GM12878 (cell line): Measurements from ENCODE around the gene CALHM2. TPM values are rescaled to one million over a fixed set of nuclear protein-coding genes. Genes with fewer than 3 reads are reported as not detected.

Experiments used
- ATAC-seq: fragments of 200-7000 bp; cut with Tn5 transposase; 3 replicates; pipeline ENCODE4 v1.9.1; 2020; ENCODE audit warnings: mild to moderate bottlenecking, moderate library complexity
- BruUV-seq: library from RNA; stranded (reverse); fragments of 400-500 nt; replicated peaks from 2 replicates; lab custom pipeline; 2021; lab: Mats Ljungman, UMichigan
- CTCF ChIA-PET: fragments of 300-600 bp; sonication (Branson Sonifier 250); formaldehyde crosslinking; extraction: SDS; loops from one replicate; lab custom pipeline; 2021; ENCODE audit warnings: inconsistent platforms; lab: Yijun Ruan, JAX
- POLR2A ChIA-PET: fragments of 350-600 bp; formaldehyde crosslinking; extraction: SDS; loops from one replicate; lab custom pipeline; 2021; ENCODE audit warnings: inconsistent platforms; lab: Charles Lee
- RAD21 ChIA-PET: fragments of 300-600 bp; sonication (Branson Sonifier 250); formaldehyde crosslinking; loops from one replicate; lab custom pipeline; 2023; ENCODE audit warnings: antibody characterized with exemption; ENCODE audit not compliant: unreplicated experiment; lab: Charles Lee
- SMC1A ChIA-PET: fragments of 300-600 bp; sonication (Branson Sonifier 250); formaldehyde crosslinking; loops from one replicate; lab custom pipeline; 2023; ENCODE audit not compliant: unreplicated experiment, uncharacterized antibody; lab: Charles Lee
- DNase-seq: peaks from one replicate; pipeline ENCODE4 v3.0.0-alpha.2; 2011; ENCODE audit warnings: low read depth, low spot score
- FAIRE-seq: peaks from 3 replicates; lab custom pipeline; 2011; peaks lifted over from hg19 to GRCh38; lab: Jason Lieb, UNC
- H2AFZ ChIP-seq: 2 replicates; pipeline ENCODE4 v1.6.0; 2011; ENCODE audit warnings: low read depth, low read length, control low read depth; ENCODE audit not compliant: control insufficient read depth
- H3K27ac ChIP-seq: 2 replicates; pipeline ENCODE4 v1.5.1; 2011; ENCODE audit warnings: control low read depth; ENCODE audit not compliant: control insufficient read depth, insufficient read depth
- H3K27me3 ChIP-seq, 2 experiments: replicated peaks in 1 of 2; 2 replicates each; pipeline versions ENCODE4 v1.6.0 to v1.6.1; 2011; ENCODE audit warnings: low read length in 1 of 2; ENCODE audit not compliant: control insufficient read depth in 2 of 2, insufficient read depth in 2 of 2
- H3K36me3 ChIP-seq, 2 experiments: 2 replicates each; pipeline ENCODE4 v1.5.1; 2011; ENCODE audit warnings: low read length in 1 of 2; ENCODE audit not compliant: control insufficient read depth in 2 of 2, insufficient read depth in 2 of 2
- H3K4me1 ChIP-seq: 2 replicates; pipeline ENCODE4 v1.6.1; 2011; ENCODE audit warnings: mild to moderate bottlenecking, low read length, moderate library complexity, mixed read lengths; ENCODE audit not compliant: control insufficient read depth, insufficient read depth
- H3K4me2 ChIP-seq: 2 replicates; pipeline ENCODE4 v1.6.0; 2011; ENCODE audit warnings: control low read depth; ENCODE audit not compliant: control insufficient read depth, insufficient read depth
- H3K4me3 ChIP-seq: fragments of 200-600 bp; sonication (generic); 2 replicates; pipeline ENCODE4 v1.5.1; 2016
- H3K79me2 ChIP-seq: 2 replicates; pipeline ENCODE4 v1.6.0; 2011; ENCODE audit warnings: low read length; ENCODE audit not compliant: control insufficient read depth, insufficient read depth
- H3K9ac ChIP-seq: 2 replicates; pipeline ENCODE4 v1.8.0; 2011; ENCODE audit warnings: low read length, control low read depth, mixed read lengths; ENCODE audit not compliant: control insufficient read depth, insufficient read depth
- H3K9me3 ChIP-seq: replicated peaks from 3 replicates; pipeline ENCODE4 v1.5.1; 2011; ENCODE audit warnings: mild to moderate bottlenecking, low read length; ENCODE audit not compliant: control insufficient read depth, insufficient read depth
- H4K20me1 ChIP-seq: 2 replicates; pipeline ENCODE4 v1.6.0; 2011; ENCODE audit not compliant: control insufficient read depth, insufficient read depth
- CHD4 ChIP-seq: fragments of 200-600 bp; sonication (generic); IDR thresholded peaks from 2 replicates; pipeline ENCODE4 v1.6.1; 2016; ENCODE audit warnings: mild to moderate bottlenecking
- CREM ChIP-seq: IDR thresholded peaks from 2 replicates; pipeline ENCODE4 v1.6.1; 2014; ENCODE audit warnings: antibody characterized with exemption, low read depth
- DPF2 ChIP-seq: fragments of 450-650 bp; IDR thresholded peaks from 2 replicates; pipeline ENCODE4 v1.6.1; 2017; ENCODE audit warnings: mild to moderate bottlenecking
- HDAC2 ChIP-seq: fragments of 200-600 bp; sonication (generic); IDR thresholded peaks from 2 replicates; pipeline ENCODE4 v1.6.1; 2017
- PML ChIP-seq: IDR thresholded peaks from 2 replicates; pipeline ENCODE4 v1.6.1; 2012; ENCODE audit warnings: low read length, inconsistent platforms
- WGBS: methylation state at CpG from one replicate; pipeline ENCODE4 v1.1.6; 2016; ENCODE audit warnings: low lambda C conversion rate; ENCODE audit not compliant: insufficient replicate concordance, insufficient coverage; ENCODE audit errors: missing lambda C conversion rate; 5-methylcytosine and 5-hydroxymethylcytosine counted together
- in situ Hi-C: fragments of 300-500 bp; cut with MboI; formaldehyde crosslinking; loops from 9 replicates; pipeline ENCODE4 v1.14.3; 2018; ENCODE audit warnings: mixed read lengths
- intact Hi-C: fragments of 100-400 bp; cut with micrococcal nuclease; formaldehyde crosslinking; loops from one replicate; pipeline ENCODE4 v1.14.2; 2022; ENCODE audit not compliant: unreplicated experiment
- polyA plus RNA-seq, 11 experiments: library from polyadenylated mRNA; depleted of rRNA in 4 of 11; unstranded in 6 of 11; stranded (reverse) in 5 of 11; fragments of >200 nt; fragmentation: Nextera tagmentation in 4 of 11; fragmentation: Illumina TruSeq in 1 of 11; extraction: Ambion mirVana in 4 of 11; extraction: Trizol in 1 of 11; gene quantifications; 1 replicate in 1 of 11; 2 replicates in 10 of 11; pipeline versions ENCODE4 v1.2.1 to v1.2.3, GENCODE V29; 2011 to 2016; ENCODE audit warnings: inconsistent platforms in 2 of 11, missing spikeins in 2 of 11, low read depth in 1 of 11
- total RNA-seq, 4 experiments: library from RNA; depleted of rRNA in 3 of 4; stranded (reverse); fragments of >200 nt in 3 of 4; fragmentation: Illumina TruSeq in 1 of 4; extraction: Trizol in 1 of 4; gene quantifications; 2 replicates each; pipeline versions ENCODE4 v1.2.1 to v1.2.3, GENCODE V29; 2013 to 2021
- TF ChIP-seq, protein P1 (sequence below): fragments of 450-650 bp; IDR thresholded peaks from 2 replicates; pipeline ENCODE4 v1.6.1; 2017; ENCODE audit warnings: mild to moderate bottlenecking, moderate library complexity
- TF ChIP-seq, protein P2 (sequence below): fragments of 450-650 bp; IDR thresholded peaks from 2 replicates; pipeline ENCODE4 v1.6.1; 2018; ENCODE audit warnings: borderline replicate concordance, mild to moderate bottlenecking; ENCODE audit not compliant: partially characterized antibody

CALHM2 gene
- total and polyA plus RNA-seq, 10 of the 15 experiments (the other 5 are each of a cell fraction or from before 2014, with no cell fraction given): 0.60 to 23.7 (median 9.3) TPM

DNA sequence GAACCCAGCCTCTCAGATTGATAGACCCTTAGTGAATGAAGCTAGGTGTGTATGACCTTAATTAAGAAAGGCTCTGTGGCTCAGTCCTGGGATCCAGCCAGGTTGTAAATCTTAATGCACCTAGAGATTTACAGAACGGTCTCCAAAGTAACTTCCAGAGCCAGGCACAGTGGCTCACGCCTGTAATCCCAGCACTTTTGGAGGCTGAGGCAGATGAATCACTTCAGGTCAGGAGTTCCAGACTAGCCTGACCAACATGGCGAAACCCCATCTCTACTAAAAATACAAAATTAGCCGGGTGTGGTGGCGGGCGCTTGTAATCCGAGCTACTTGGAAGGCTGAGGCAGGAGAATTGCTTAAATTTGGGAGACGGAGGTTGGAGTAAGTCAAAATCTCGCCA, 24.3 kb downstream of the CALHM2 start:
- Histone ChIP-seq H3K4me3 (no peak overlapping the region), H3K79me2 (no peaks in the 10 kb centered on the region), H4K20me1 (no peaks in the 10 kb centered on the region), H3K9me3 (no peaks in the 10 kb centered on the region), H3K27me3 (no peaks in the 10 kb centered on the region), H3K36me3 (peaks cover 14 to 60% of the 10 kb centered on the region in 2 experiments), H3K4me1 (no peaks in the 10 kb centered on the region), H3K27ac (no peak overlapping the region), H2AFZ (no peak overlapping the region), H3K4me2 (no peak overlapping the region), H3K9ac (no peak overlapping the region)
- intact Hi-C loops (no loop called here), in situ Hi-C loops (no loop called here)
- ChIA-PET RAD21 (interaction anchor here (1.9 kb wide), 1 partner anchor 48 kb away, joined by 5 read pairs; no protein-coding TSS in a partner anchor), CTCF (interaction anchor here (0.5 to 2.8 kb wide), 3 partner anchors 11 to 627 kb away, joined by 3 to 19 read pairs (median 3); no protein-coding TSS in a partner anchor), POLR2A (no interaction called here), SMC1A (interaction anchor here (0.7 to 2.2 kb wide), 2 partner anchors 25 to 55 kb away, joined by 3 to 7 read pairs; no protein-coding TSS in a partner anchor)
- 94% methylated on average over 9 of the region's 9 CpGs for WGBS
- ATAC-seq (no peak), DNase-seq (no peak), FAIRE-seq (no peak)
- BruUV-seq: no TSS peak
- no peak for TF ChIP-seq CHD4
- TF ChIP-seq CREM: no peak
- TF ChIP-seq, protein P1, sequence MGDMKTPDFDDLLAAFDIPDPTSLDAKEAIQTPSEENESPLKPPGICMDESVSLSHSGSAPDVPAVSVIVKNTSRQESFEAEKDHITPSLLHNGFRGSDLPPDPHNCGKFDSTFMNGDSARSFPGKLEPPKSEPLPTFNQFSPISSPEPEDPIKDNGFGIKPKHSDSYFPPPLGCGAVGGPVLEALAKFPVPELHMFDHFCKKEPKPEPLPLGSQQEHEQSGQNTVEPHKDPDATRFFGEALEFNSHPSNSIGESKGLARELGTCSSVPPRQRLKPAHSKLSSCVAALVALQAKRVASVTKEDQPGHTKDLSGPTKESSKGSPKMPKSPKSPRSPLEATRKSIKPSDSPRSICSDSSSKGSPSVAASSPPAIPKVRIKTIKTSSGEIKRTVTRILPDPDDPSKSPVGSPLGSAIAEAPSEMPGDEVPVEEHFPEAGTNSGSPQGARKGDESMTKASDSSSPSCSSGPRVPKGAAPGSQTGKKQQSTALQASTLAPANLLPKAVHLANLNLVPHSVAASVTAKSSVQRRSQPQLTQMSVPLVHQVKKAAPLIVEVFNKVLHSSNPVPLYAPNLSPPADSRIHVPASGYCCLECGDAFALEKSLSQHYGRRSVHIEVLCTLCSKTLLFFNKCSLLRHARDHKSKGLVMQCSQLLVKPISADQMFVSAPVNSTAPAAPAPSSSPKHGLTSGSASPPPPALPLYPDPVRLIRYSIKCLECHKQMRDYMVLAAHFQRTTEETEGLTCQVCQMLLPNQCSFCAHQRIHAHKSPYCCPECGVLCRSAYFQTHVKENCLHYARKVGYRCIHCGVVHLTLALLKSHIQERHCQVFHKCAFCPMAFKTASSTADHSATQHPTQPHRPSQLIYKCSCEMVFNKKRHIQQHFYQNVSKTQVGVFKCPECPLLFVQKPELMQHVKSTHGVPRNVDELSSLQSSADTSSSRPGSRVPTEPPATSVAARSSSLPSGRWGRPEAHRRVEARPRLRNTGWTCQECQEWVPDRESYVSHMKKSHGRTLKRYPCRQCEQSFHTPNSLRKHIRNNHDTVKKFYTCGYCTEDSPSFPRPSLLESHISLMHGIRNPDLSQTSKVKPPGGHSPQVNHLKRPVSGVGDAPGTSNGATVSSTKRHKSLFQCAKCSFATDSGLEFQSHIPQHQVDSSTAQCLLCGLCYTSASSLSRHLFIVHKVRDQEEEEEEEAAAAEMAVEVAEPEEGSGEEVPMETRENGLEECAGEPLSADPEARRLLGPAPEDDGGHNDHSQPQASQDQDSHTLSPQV: no peak
- no peak for TF ChIP-seq PML
- no peak for TF ChIP-seq DPF2
- TF ChIP-seq, protein P2, sequence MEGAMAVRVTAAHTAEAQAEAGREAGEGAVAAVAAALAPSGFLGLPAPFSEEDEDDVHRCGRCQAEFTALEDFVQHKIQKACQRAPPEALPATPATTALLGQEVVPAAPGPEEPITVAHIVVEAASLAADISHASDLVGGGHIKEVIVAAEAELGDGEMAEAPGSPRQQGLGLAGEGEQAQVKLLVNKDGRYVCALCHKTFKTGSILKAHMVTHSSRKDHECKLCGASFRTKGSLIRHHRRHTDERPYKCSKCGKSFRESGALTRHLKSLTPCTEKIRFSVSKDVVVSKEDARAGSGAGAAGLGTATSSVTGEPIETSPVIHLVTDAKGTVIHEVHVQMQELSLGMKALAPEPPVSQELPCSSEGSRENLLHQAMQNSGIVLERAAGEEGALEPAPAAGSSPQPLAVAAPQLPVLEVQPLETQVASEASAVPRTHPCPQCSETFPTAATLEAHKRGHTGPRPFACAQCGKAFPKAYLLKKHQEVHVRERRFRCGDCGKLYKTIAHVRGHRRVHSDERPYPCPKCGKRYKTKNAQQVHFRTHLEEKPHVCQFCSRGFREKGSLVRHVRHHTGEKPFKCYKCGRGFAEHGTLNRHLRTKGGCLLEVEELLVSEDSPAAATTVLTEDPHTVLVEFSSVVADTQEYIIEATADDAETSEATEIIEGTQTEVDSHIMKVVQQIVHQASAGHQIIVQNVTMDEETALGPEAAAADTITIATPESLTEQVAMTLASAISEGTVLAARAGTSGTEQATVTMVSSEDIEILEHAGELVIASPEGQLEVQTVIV: no peak
- TF ChIP-seq HDAC2: no peak
